ENCODE results near the gene ZNF234.
"Not testable (repeated sequence)": the region's sequence is repeated elsewhere in the genome, so short reads cannot be mapped to it uniquely, and the experiment has no call there.

The ZNF234 gene

DNA sequence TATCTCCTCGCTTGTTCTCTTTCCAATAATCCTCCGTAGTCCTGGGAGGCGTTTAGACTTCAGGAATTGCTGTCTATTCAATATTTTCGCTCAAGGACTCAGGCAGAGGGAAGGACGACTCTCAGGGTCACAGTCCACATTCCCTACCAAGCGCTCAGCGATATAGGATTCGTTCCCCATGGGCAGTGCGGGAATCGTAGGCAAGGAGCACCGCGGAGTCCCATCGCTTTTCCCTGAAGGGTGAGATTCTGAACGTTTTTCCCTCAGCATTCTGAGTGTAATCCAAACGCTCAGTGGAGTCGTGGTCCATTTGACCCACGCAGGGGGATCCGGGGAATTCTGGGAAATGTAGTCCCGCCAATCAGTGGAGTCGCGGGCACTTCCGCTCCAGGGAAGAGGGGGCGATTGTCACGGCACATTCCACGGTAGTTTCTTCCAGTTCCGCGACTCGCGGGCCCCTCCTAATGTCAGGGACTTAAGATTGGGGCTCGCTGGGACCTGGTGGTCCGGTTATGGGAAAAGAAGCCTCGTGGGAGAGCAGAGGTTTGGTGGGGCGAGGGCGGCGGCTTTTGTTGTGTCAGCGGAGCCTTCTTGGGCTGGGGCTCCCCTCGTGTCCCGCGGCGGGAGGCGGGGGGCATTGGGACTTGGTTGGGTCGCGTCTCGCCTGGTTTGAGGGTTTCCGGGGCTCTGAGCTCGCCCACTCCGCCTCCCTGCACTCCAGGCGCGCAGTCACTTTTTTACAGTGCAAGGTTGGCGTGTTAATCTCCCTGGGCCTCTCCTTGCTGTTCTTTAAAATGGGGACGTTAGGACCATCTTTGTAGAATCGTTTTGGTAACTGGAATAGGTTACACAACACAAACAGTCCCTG is at the start of gene ZNF234:
ZNF234 (plus strand) TSS at position 364 of the 868 bp plus-strand sequence. CDS start 3,079 bp downstream, outside the sequence.
- peak; percentile 75 for DNase-seq

GRCh38 chr19:44092108-44092507 is 49.2 kb upstream of the ZNF234 start:
- DNase-seq, result no peak

DNA sequence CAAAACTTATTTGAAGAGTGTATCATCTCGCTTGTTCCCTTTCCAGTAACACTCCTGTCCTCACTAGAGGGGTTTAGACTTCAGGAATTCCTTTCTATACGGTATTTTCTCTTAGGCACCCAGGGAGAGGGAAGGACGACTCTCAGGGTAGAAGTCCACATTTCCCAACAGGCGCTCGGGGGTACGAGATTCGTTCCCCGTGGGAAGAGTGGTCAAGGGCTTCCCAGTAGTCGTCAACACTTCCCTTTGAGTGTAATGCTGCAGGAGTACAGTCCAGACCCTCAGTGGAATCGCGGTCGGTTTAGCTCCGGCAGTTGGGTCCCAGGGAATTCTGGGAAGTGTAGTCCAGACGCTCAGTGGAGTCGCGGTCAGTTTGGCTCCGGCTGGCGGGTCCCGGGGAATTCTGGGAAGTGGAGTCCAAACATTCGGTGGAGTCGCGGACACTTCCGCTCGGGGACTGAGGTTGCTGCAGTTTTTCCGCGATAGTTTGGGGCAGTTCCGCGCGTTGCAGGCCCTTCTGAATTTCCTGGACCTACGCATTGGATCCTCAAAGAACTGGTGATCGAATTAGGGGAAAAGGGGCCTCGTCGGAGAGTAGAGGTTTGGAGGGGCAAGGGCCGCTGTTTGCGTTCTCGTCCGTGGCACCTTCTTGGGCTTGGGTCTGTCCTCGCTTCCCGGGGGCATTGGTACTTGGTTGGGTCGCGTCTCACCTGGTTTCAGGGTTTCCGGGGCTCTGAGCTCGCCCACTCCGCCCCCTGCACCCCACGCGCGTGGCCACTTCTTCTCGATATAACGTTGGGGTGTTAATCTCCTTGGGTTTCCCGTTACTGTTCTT is 47.2 kb upstream of the ZNF234 start, which contains the start of gene ZNF224:
ZNF224 (plus strand) TSS at position 431 of the 835 bp plus-strand sequence. CDS start 3,513 bp downstream, outside the sequence.
- peak; percentile 82 for DNase-seq

DNA sequence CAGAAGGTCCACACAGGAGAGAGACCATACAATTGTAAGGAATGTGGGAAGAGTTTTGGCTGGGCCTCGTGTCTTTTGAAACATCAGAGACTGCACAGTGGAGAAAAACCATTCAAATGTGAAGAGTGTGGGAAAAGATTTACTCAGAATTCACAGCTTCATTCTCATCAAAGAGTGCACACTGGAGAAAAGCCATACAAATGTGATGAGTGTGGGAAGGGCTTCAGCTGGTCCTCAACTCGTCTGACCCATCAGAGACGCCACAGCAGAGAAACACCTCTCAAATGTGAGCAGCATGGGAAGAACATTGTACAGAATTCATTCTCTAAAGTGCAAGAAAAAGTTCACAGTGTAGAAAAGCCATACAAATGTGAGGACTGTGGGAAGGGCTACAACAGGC is 33.6 kb upstream of the ZNF234 start:
- DNase-seq, result no peak

GRCh38 chr19:44109458-44109857 is 31.9 kb upstream of the ZNF234 start:
- no peak for DNase-seq

GRCh38 chr19:44111910-44112463 is 29.4 kb upstream of the ZNF234 start:
- no peak for DNase-seq

DNA sequence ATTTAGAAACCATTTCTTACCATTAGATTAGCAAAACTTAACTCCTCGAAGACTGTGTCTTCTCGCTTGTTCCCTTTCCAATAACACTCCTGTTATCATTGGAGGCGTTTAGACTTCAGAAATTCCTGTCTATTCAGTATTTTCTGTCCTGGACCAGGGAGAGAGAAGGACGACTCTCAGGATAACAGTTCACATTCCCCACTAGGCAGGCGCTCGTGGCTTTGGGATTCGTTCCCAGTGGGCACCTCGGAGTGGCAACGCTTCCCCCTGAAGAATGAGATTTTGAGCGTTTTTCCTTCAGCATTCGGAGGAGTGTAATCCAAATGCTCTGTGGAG is 28.6 kb upstream of the ZNF234 start:
- DNase-seq, result no peak

GRCh38 chr19:44113138-44113783 is 28.1 kb upstream of the ZNF234 start, which contains the start of gene ZNF225:
ZNF225 (plus strand) TSS chr19:44113399; CDS start chr19:44115828, 2,429 bp downstream.
- peak; percentile 77 for DNase-seq

DNA sequence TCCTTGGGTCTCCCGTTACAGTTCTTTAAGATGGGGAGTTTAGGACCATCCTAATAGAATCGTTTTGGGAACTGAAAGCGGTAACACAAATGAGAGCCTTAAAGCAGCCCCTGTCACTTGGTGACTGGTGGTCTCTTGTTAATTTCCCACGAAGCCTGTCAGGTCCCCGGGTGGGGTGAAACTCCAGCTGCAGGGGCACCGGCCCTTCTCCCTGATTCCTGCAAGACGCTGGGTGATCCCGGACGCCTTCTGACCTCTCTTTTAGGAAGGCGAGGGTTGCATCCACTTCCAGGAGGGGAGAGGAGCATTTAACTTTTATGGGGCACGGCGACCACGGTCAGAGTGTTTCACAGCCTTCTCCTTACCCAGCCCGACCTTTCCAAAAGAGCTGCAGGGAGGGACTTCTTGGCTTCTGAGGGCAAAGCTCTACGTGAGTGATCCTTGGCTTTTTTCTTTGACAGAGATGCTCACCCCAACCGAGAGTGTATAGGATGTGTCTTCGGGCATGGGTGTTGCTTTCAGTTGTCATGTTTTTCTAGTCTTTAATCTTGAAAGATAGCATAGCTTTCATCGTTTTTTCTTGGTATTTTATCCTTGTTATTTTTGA is 27.5 kb upstream of the ZNF234 start:
- no peak for DNase-seq

- not testable (repeated sequence) for DNase-seq
These were observed 20.2 kb upstream of the ZNF234 start for GRCh38 chr19:44121162-44121561.

DNA sequence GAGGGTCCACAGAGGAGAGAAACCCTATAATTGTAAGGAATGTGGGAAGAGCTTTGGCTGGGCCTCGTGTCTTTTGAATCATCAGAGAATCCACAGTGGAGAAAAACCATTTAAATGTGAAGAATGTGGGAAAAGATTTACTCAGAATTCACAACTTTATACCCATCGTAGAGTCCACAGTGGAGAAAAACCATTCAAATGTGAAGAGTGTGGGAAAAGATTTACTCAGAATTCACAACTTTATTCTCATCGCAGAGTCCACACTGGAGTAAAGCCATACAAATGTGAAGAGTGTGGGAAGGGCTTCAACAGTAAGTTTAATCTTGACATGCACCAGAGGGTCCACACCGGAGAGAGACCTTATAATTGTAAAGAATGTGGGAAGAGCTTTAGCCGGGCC is 9.4 kb upstream of the ZNF234 start:
- DNase-seq, result no peak

- DNase-seq, result no peak
These were observed 692 bp downstream of the ZNF234 start for GRCh38 chr19:44142059-44142433.

DNA sequence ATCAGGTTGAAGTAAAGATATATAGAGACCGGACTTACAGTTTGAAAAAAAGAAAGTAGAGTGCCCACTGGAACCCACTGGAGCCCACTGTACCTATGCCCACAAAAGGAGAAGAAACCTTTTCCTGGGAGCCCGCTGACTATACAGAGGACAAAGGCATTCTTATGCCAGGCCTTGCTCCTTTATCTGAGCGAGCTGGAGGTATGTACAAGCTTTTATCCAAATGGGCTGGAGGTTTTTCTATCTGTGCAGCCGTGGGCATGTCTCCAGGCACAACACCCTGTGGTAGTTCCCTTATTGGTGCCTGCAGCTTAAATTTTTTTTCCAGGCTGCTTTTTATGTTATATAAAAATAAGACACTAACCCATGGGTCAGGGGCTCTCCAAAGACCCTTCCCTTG is 8.4 kb downstream of the ZNF234 start:
- DNase-seq, result no peak

- DNase-seq, result no peak
These were observed 10.1 kb downstream of the ZNF234 start for GRCh38 chr19:44151491-44151890.

GRCh38 chr19:44156475-44156874 is 15.1 kb downstream of the ZNF234 start:
- DNase-seq, result no peak

DNA sequence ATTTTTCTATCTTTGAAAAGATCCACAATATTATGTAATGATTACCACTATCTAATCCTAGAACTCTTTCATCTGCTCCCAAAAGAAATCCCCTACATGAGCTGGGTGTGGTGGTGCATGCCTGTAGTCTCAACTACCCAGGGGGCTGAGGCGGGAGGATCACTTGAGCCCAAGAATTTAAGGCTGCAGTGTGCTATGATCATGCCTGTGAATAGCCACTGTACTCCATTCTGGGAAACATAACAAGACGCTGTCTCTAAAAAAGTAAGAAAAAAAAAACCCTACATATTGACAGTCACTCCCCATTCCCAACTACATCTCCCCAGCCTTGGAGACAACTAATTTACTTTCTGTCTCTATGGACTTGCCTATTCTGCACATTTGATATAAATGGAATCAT is 22.4 kb downstream of the ZNF234 start:
- no peak for DNase-seq

DNA sequence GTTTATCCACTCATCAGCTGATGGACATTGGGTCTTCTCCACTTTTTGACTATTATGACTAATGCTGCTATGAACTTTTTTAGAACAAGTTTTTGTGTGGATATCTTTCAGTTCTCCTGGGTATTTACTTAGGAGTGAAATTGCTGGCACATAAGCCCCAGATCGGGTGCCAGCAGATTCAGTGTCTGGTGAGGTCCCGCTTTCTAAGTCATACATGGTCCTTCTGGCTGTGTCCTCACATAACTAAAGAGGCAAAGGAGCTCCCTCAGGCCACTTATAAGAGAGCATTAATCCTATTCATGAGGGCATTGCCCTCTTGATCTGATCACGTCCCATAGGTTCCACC is 22.9 kb downstream of the ZNF234 start:
- DNase-seq, result no peak

DNA sequence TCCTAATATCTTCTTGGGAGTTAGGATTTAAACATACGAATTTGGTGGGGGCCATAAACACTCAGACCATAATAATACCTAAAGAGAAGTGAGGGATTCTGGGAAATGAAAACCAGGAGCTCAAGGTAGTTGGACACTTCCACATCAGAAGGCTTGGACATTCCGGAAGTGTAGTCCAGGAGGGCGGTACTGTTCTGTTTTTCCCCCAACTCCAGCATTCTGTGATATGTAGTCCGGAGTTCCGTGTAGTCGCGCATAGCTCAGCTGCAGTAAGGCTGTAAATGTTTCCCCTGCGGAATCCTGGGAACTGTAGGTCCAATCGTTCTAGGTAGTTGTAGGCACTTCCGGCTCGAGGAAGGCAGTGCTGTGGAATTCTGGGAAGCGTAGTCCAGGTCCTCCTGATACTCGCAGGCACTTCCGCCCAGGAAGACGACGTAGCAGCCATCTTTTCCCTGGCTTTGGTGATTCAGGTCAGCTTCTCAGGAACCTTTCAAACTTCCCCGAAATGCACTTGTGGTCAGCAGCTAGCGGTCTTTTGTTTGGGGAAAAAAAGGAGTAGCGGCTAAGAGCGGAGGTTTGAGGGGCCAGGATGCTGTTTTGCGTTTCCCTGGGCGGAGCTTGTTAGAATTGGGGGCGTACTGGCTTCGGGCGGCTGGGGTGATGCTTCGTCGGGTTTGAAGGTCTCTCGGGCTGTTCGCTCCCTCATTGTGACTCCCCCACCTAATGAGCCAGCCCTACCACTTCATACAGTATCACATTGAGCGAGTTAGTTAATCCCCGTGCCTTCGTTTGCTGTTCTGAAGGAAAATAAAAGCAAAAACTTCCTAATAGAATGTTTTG is 23.5 kb downstream of the ZNF234 start, which contains the start of gene ZNF226:
ZNF226 (plus strand) TSS at position 428 of the 840 bp plus-strand sequence. CDS start 4,981 bp downstream, outside the sequence.
- peak; percentile 75 for DNase-seq

- not testable (repeated sequence) for DNase-seq
These were observed 29.3 kb downstream of the ZNF234 start for GRCh38 chr19:44170660-44171059.

DNA sequence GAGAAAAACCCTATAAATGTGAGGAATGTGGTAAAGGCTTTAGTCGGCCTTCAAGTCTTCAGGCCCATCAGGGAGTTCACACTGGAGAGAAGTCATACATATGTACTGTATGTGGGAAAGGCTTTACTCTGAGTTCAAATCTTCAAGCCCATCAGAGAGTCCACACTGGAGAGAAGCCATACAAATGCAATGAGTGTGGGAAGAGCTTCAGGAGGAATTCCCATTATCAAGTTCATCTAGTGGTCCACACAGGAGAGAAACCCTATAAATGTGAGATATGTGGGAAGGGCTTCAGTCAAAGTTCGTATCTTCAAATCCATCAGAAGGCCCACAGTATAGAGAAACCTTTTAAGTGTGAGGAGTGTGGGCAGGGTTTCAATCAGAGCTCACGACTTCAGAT is 35.2 kb downstream of the ZNF234 start:
- DNase-seq, result no peak

DNA sequence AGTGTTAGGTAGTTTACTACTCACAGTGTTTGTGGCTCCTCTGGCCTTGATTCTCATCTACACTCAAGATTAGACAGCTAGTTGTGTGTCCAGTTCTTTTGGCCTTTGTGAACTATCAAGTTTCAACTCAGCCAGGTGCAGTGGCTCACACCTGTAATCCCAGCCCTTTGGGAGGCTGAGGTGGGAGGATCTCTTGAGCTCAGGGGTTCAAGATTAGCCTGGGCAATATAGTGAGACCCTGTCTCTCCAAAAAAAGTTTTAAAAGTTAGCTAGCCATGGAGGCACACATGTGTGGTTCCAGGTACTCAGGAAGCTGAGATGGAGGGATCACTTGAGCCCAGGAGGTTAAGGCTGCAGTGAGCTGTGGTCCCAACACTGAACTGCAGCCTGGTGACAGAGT is 39.6 kb downstream of the ZNF234 start:
- no peak for DNase-seq
